Central memory CD8-positive, alpha-beta T cell (primary cell): Measurements from ENCODE around the gene MFRP.

Source experiments
- ATAC-seq: fragments of 150-1000 bp; cut with Tn5 transposase; replicated peaks from 2 replicates; pipeline ENCODE4 v1.10.0; 2022; ENCODE audit warnings: mild to moderate bottlenecking, moderate FRiP score, moderate number of reproducible peaks; ENCODE audit not compliant: poor library complexity, severe bottlenecking; ENCODE audit errors: extremely low read depth
- DNase-seq, 2 donors: peaks; one replicate each; pipeline ENCODE4 v3.0.0; 2021; ENCODE audit warnings: low spot score in 2 of 2
- H3K27ac Mint-ChIP-seq: one replicate; pipeline ENCODE4 v1.8.0; 2022; ENCODE audit warnings: low read depth, mild to moderate bottlenecking, moderate library complexity, mixed read lengths
- H3K27me3 Mint-ChIP-seq: one replicate; pipeline ENCODE4 v1.8.0; 2022; ENCODE audit warnings: mixed read lengths
- H3K36me3 Mint-ChIP-seq: one replicate; pipeline ENCODE4 v1.8.0; 2022; ENCODE audit warnings: mild to moderate bottlenecking, moderate library complexity, mixed read lengths; ENCODE audit not compliant: insufficient read depth
- H3K4me1 Mint-ChIP-seq: one replicate; pipeline ENCODE4 v1.8.0; 2022; ENCODE audit warnings: mixed read lengths
- H3K4me3 Mint-ChIP-seq: one replicate; pipeline ENCODE4 v1.8.0; 2022; ENCODE audit warnings: mild to moderate bottlenecking, moderate library complexity, mixed read lengths
- H3K9me3 Mint-ChIP-seq: one replicate; pipeline ENCODE4 v1.8.0; 2022; ENCODE audit warnings: mixed read lengths

MFRP gene

GRCh38 chr11:119369132-119369925 lies 22.8 kb upstream of the MFRP start:
- Mint-ChIP-seq H3K4me1 (peaks cover 28% of the 10 kb centered on the region), H3K4me3 (no peak overlapping the region), H3K9me3 (no peaks in the 10 kb centered on the region), H3K27ac (peak overlapping the region; percentile 59), H3K27me3 (peaks cover 58% of the 10 kb centered on the region), H3K36me3 (peaks cover 4% of the 10 kb centered on the region)
- no peak for DNase-seq
- ATAC-seq = no peak

- no peak for ATAC-seq
These were observed 21.9 kb upstream of the MFRP start for GRCh38 chr11:119368121-119369034.

GRCh38 chr11:119367661-119368120 lies 21.2 kb upstream of the MFRP start:
- no peak overlapping the region for H3K27ac Mint-ChIP-seq
- peaks cover 4% of the 10 kb centered on the region for H3K36me3 Mint-ChIP-seq
- DNase-seq (no peak), ATAC-seq (no peak)
- peaks cover 71% of the 10 kb centered on the region for H3K27me3 Mint-ChIP-seq
- peaks cover 23% of the 10 kb centered on the region for H3K4me1 Mint-ChIP-seq
- H3K9me3 Mint-ChIP-seq = no peaks in the 10 kb centered on the region
- H3K4me3 Mint-ChIP-seq = no peak overlapping the region

More at GRCh38 chr11:119368121-119369034, 21.9 kb upstream of the MFRP start:
- no peak for DNase-seq
- H3K27ac Mint-ChIP-seq = no peak overlapping the region
- peaks cover 4% of the 10 kb centered on the region for H3K36me3 Mint-ChIP-seq
- no peak overlapping the region for H3K4me3 Mint-ChIP-seq
- H3K4me1 Mint-ChIP-seq = peaks cover 21% of the 10 kb centered on the region
- H3K9me3 Mint-ChIP-seq = no peaks in the 10 kb centered on the region
- peaks cover 64% of the 10 kb centered on the region for H3K27me3 Mint-ChIP-seq

- DNase-seq = no peak
- H3K27ac Mint-ChIP-seq = no peak overlapping the region
- ATAC-seq = no peak
- H3K4me1 Mint-ChIP-seq = peaks cover 23% of the 10 kb centered on the region
- H3K9me3 Mint-ChIP-seq = no peaks in the 10 kb centered on the region
- H3K36me3 Mint-ChIP-seq = peaks cover 4% of the 10 kb centered on the region
- no peak overlapping the region for H3K4me3 Mint-ChIP-seq
- H3K27me3 Mint-ChIP-seq = peaks cover 78% of the 10 kb centered on the region
These were observed 20.4 kb upstream of the MFRP start for GRCh38 chr11:119366690-119367620.

- Mint-ChIP-seq H3K27me3 (peaks cover 80% of the 10 kb centered on the region), H3K4me3 (peak overlapping the region; percentile 78), H3K36me3 (peaks cover 4% of the 10 kb centered on the region), H3K9me3 (no peaks in the 10 kb centered on the region), H3K4me1 (peaks cover 16% of the 10 kb centered on the region), H3K27ac (no peak overlapping the region)
- no peak for ATAC-seq
- DNase-seq = no peak
These were observed 18.6 kb upstream of the MFRP start for GRCh38 chr11:119365071-119365591.

GRCh38 chr11:119363851-119364590 lies 17.5 kb upstream of the MFRP start:
- H3K4me3 Mint-ChIP-seq = peak overlapping the region; percentile 78
- peaks cover 13% of the 10 kb centered on the region for H3K4me1 Mint-ChIP-seq
- no peaks in the 10 kb centered on the region for H3K9me3 Mint-ChIP-seq
- DNase-seq (peak in 1 of 2 donors; percentile 40), ATAC-seq (peak; percentile 59)
- no peak overlapping the region for H3K27ac Mint-ChIP-seq
- H3K36me3 Mint-ChIP-seq = peaks cover 4% of the 10 kb centered on the region
- H3K27me3 Mint-ChIP-seq = peaks cover 69% of the 10 kb centered on the region

GRCh38 chr11:119363081-119363850 lies 16.8 kb upstream of the MFRP start:
- ATAC-seq = no peak
- no peak overlapping the region for H3K27ac Mint-ChIP-seq
- peak overlapping the region; percentile 59 for H3K4me3 Mint-ChIP-seq
- H3K27me3 Mint-ChIP-seq = peaks cover 61% of the 10 kb centered on the region
- no peak for DNase-seq
- H3K4me1 Mint-ChIP-seq = peaks cover 13% of the 10 kb centered on the region
- H3K9me3 Mint-ChIP-seq = no peaks in the 10 kb centered on the region
- peaks cover 1% of the 10 kb centered on the region for H3K36me3 Mint-ChIP-seq

- DNase-seq (no peak), ATAC-seq (no peak)
- Mint-ChIP-seq H3K36me3 (peaks cover under 1% of the 10 kb centered on the region), H3K27me3 (peaks cover 59% of the 10 kb centered on the region), H3K27ac (no peak overlapping the region), H3K4me3 (peak overlapping the region; percentile 59), H3K9me3 (no peaks in the 10 kb centered on the region), H3K4me1 (peaks cover 13% of the 10 kb centered on the region)
These were observed 16.2 kb upstream of the MFRP start for GRCh38 chr11:119362741-119363080.

- Mint-ChIP-seq H3K36me3 (no peaks in the 10 kb centered on the region), H3K4me1 (peaks cover 13% of the 10 kb centered on the region), H3K27ac (no peak overlapping the region), H3K27me3 (peaks cover 59% of the 10 kb centered on the region), H3K4me3 (no peak overlapping the region), H3K9me3 (no peaks in the 10 kb centered on the region)
- DNase-seq (no peak), ATAC-seq (no peak)
These were observed 15.6 kb upstream of the MFRP start for GRCh38 chr11:119361941-119362725.

GRCh38 chr11:119361056-119361787 lies 14.7 kb upstream of the MFRP start:
- Mint-ChIP-seq H3K27ac (no peak overlapping the region), H3K36me3 (peaks cover 3% of the 10 kb centered on the region), H3K9me3 (no peaks in the 10 kb centered on the region), H3K4me1 (peaks cover 19% of the 10 kb centered on the region), H3K4me3 (no peak overlapping the region), H3K27me3 (peaks cover 59% of the 10 kb centered on the region)
- ATAC-seq (no peak), DNase-seq (no peak)
